K562 (cell line): ENCODE measurements around the gene RNF126. TPM values are rescaled to one million over a fixed set of nuclear protein-coding genes. Genes with fewer than 3 reads are reported as not detected.
A peak's percentile ranks its signal among the peaks of the same experiment; 100 is the strongest.

ENCODE experiments used
- ATAC-seq: fragments of 200-7000 bp; cut with Tn5 transposase; 3 replicates; pipeline ENCODE4 v1.9.1; 2020; ENCODE audit warnings: moderate library complexity
- BruUV-seq: library from RNA; stranded (reverse); fragments of 400-500 nt; replicated peaks from 2 replicates; lab custom pipeline; 2021; lab: Mats Ljungman, UMichigan
- CTCF ChIA-PET: fragments of 300-600 bp; formaldehyde crosslinking; extraction: SDS; loops from one replicate; lab custom pipeline; 2021; ENCODE audit warnings: low intra/inter-chr PET ratio; lab: Yijun Ruan, JAX
- POLR2A ChIA-PET: fragments of 300-600, 350-650 bp; sonication (Branson Sonifier 250); formaldehyde crosslinking; extraction: SDS; loops from one replicate; lab custom pipeline; 2021; ENCODE audit warnings: antibody characterized with exemption, inconsistent platforms; lab: Yijun Ruan, JAX
- DNase-seq, 4 experiments: peaks; one replicate each; pipeline versions ENCODE4 v3.0.0 to v3.0.0-alpha.2; 2011 to 2018; ENCODE audit warnings: low spot score in 3 of 4, mixed read lengths in 3 of 4; ENCODE audit errors: extremely low read depth in 1 of 4
- FAIRE-seq: peaks from 2 replicates; lab custom pipeline; 2011; peaks lifted over from hg19 to GRCh38; lab: Jason Lieb, UNC
- H2AFZ ChIP-seq: 2 replicates; pipeline ENCODE4 v1.6.0; 2011; ENCODE audit warnings: low read depth, low read length, control low read depth, inconsistent platforms
- H3K27ac ChIP-seq: fragments of 200-600 bp; 3 replicates; pipeline ENCODE4 v1.8.0; 2011; ENCODE audit warnings: low read depth, mild to moderate bottlenecking, control low read depth, inconsistent platforms, low read length, moderate library complexity, mixed read lengths; ENCODE audit errors: extremely low read depth
- H3K27me3 ChIP-seq, 2 experiments: fragments of 300-600 bp in 1 of 2; 2 replicates in 1 of 2; 3 replicates in 1 of 2; pipeline versions ENCODE4 v1.6.0 to v1.8.0; 2011; ENCODE audit warnings: inconsistent platforms in 2 of 2, low read length in 2 of 2, mild to moderate bottlenecking in 1 of 2, mixed read lengths in 1 of 2, moderate library complexity in 1 of 2; ENCODE audit not compliant: control insufficient read depth in 2 of 2, insufficient read depth in 2 of 2
- H3K36me3 ChIP-seq: fragments of 300-600 bp; 3 replicates; pipeline ENCODE4 v1.8.0; 2011; ENCODE audit warnings: mild to moderate bottlenecking, low read length, inconsistent platforms; ENCODE audit not compliant: control insufficient read depth, insufficient read depth
- H3K4me1 ChIP-seq, 2 experiments: fragments of 200-600 bp in 1 of 2; replicated peaks in 1 of 2; 2 replicates in 1 of 2; 3 replicates in 1 of 2; pipeline versions ENCODE4 v1.5.1 to v1.8.0; 2011; ENCODE audit warnings: inconsistent platforms in 2 of 2, low read length in 2 of 2, mild to moderate bottlenecking in 1 of 2, mixed read lengths in 1 of 2, moderate library complexity in 1 of 2; ENCODE audit not compliant: control insufficient read depth in 2 of 2, insufficient read depth in 2 of 2
- H3K4me2 ChIP-seq: 2 replicates; pipeline ENCODE4 v1.6.1; 2011; ENCODE audit warnings: low read length, control low read depth, inconsistent platforms, mixed read lengths; ENCODE audit not compliant: insufficient read depth
- H3K4me3 ChIP-seq: fragments of 200-600 bp; sonication (generic), shearing (Covaris generic); 2 replicates; pipeline ENCODE4 v1.5.1; 2016; ENCODE audit warnings: control low read depth, inconsistent platforms
- H3K79me2 ChIP-seq: fragments of 200-600 bp; 3 replicates; pipeline ENCODE4 v1.8.0; 2011; ENCODE audit warnings: low read length, inconsistent platforms; ENCODE audit not compliant: control insufficient read depth, insufficient read depth
- H3K9ac ChIP-seq, 2 experiments: 2 replicates each; pipeline versions ENCODE4 v1.6.0 to v1.6.1; 2011; ENCODE audit warnings: low read depth in 2 of 2, low read length in 2 of 2, control low read depth in 1 of 2, inconsistent platforms in 1 of 2, mild to moderate bottlenecking in 1 of 2, mixed read lengths in 1 of 2; ENCODE audit not compliant: insufficient read depth in 1 of 2
- H3K9me1 ChIP-seq: one replicate; pipeline ENCODE4 v1.6.0; 2011; ENCODE audit warnings: inconsistent platforms, mild to moderate bottlenecking, low read length, moderate library complexity; ENCODE audit not compliant: control insufficient read depth, insufficient read depth
- H3K9me3 ChIP-seq: replicated peaks from 2 replicates; pipeline ENCODE4 v1.5.1; 2011; ENCODE audit warnings: low read depth, low read length, inconsistent platforms; ENCODE audit not compliant: control insufficient read depth, insufficient read depth
- H4K20me1 ChIP-seq: replicated peaks from 2 replicates; pipeline ENCODE4 v1.6.1; 2011; ENCODE audit warnings: low read length, inconsistent platforms, mixed read lengths; ENCODE audit not compliant: control insufficient read depth, insufficient read depth
- FIP1L1 ChIP-seq: fragments of 200-400 bp; formaldehyde crosslinking; IDR thresholded peaks from 2 replicates; pipeline ENCODE4 v1.6.1; 2018; ENCODE audit warnings: mild to moderate bottlenecking, low read depth, low read length; ENCODE audit not compliant: poor library complexity, severe bottlenecking
- POLR2G ChIP-seq: fragments of 200-400 bp; formaldehyde crosslinking; IDR thresholded peaks from 2 replicates; pipeline ENCODE4 v1.6.1; 2017; ENCODE audit warnings: low read depth, mild to moderate bottlenecking, antibody characterized with exemption, low read length, moderate library complexity
- WGBS: fragments of 100-300 bp; shearing (Covaris generic); methylation state at CpG from one replicate; pipeline ENCODE4 v1.1.6; 2016; ENCODE audit warnings: low coverage, mixed read lengths; ENCODE audit not compliant: insufficient coverage; ENCODE audit errors: missing lambda C conversion rate; 5-methylcytosine and 5-hydroxymethylcytosine counted together
- in situ Hi-C: fragments of 300-500 bp; cut with MboI; formaldehyde crosslinking; loops from 4 replicates; pipeline ENCODE4 v1.15.0; 2018; ENCODE audit warnings: inconsistent platforms, mixed read lengths
- intact Hi-C: fragments of 100-400 bp; cut with micrococcal nuclease; formaldehyde crosslinking; loops from 2 replicates; pipeline ENCODE4 v1.14.2; 2022
- polyA plus RNA-seq, 8 experiments: library from polyadenylated mRNA; depleted of rRNA in 4 of 8; stranded (reverse) in 5 of 8; unstranded in 3 of 8; fragments of >200 nt; fragmentation: Nextera tagmentation in 2 of 8; fragmentation: Illumina TruSeq in 1 of 8; extraction: Ambion mirVana in 2 of 8; extraction: Trizol in 1 of 8; gene quantifications; 2 replicates each; pipeline versions ENCODE4 v1.2.1 to v1.2.3, GENCODE V29; 2011 to 2014; ENCODE audit warnings: inconsistent platforms in 1 of 8, missing spikeins in 1 of 8
- total RNA-seq, 7 experiments: library from RNA; depleted of rRNA in 6 of 7; stranded (reverse); fragments of >200 nt in 6 of 7; fragmentation: Illumina TruSeq in 2 of 7; extraction: Trizol in 2 of 7; gene quantifications; 2 replicates each; pipeline versions ENCODE4 v1.2.1 to v1.2.3, GENCODE V29; 2011 to 2021; ENCODE audit warnings: low replicate concordance in 1 of 7
- TF ChIP-seq, protein P1 (sequence below): sonication (generic); formaldehyde crosslinking; IDR thresholded peaks from 2 replicates; pipeline ENCODE4 v1.8.1; 2023; ENCODE audit warnings: mild to moderate bottlenecking, missing genetic modification reagents
- TF ChIP-seq, protein P2 (sequence below): fragments of 250-450 bp; sonication (Bioruptor Pico); IDR thresholded peaks from 2 replicates; pipeline ENCODE4 v1.5.0; 2021

RNF126 gene
- total and polyA plus RNA-seq, 9 of the 15 experiments (the other 6 are each of a cell fraction or from before 2014, with no cell fraction given) = 0.27 to 101 (median 12.3) TPM

DNA sequence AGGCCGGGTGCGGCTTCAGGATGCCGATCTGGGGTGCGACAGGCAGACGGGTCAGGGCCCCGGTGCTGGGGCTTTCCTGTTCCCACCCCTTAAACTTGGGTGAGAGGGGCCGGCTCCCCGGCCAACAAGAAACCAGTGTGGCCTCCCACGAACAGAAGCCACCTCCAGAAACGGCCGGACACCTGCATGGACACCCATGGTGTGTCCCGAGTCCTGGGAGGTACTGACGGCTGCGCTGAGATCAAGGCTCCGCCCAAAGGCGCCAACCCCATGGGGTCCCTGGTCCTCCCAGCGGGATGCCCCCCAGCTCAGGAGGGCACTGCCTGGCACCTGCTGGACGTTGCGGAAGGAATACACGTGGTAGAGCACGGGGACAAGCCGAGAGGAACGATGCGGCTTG is 41.2 kb downstream of the RNF126 start:
- Histone ChIP-seq H3K36me3 (peaks cover 83% of the 10 kb centered on the region; the same call in 2 of the 3 replicates), H3K27ac (no peak overlapping the region), H3K4me2 (no peak overlapping the region), H3K79me2 (no peaks in the 10 kb centered on the region), H4K20me1 (no peaks in the 10 kb centered on the region), H3K27me3 (no peaks in the 10 kb centered on the region), H3K4me1 (peaks cover 0 to 14% of the 10 kb centered on the region in 2 experiments; a peak in 1 of 5 replicates), H3K9ac (no peak overlapping the region)
- no TSS peak for BruUV-seq
- no peak for DNase-seq
- ATAC-seq = no peak
- no peak for FAIRE-seq
- ChIA-PET POLR2A (no interaction called here), CTCF (no interaction called here)
- in situ Hi-C loops = no loop called here
- WGBS = 97% methylated on average over 17 of the region's 24 CpGs
- TF ChIP-seq POLR2G (peak; percentile 11; the same call in 1 of the 2 replicates), FIP1L1 (peak; percentile 10)
- TF ChIP-seq, protein P1, sequence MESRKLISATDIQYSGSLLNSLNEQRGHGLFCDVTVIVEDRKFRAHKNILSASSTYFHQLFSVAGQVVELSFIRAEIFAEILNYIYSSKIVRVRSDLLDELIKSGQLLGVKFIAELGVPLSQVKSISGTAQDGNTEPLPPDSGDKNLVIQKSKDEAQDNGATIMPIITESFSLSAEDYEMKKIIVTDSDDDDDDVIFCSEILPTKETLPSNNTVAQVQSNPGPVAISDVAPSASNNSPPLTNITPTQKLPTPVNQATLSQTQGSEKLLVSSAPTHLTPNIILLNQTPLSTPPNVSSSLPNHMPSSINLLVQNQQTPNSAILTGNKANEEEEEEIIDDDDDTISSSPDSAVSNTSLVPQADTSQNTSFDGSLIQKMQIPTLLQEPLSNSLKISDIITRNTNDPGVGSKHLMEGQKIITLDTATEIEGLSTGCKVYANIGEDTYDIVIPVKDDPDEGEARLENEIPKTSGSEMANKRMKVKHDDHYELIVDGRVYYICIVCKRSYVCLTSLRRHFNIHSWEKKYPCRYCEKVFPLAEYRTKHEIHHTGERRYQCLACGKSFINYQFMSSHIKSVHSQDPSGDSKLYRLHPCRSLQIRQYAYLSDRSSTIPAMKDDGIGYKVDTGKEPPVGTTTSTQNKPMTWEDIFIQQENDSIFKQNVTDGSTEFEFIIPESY (CRISPR knock-in tag) = 0 out of 2 replicates have a peak, but pooled peaks have one; percentile 33
- TF ChIP-seq, protein P2, sequence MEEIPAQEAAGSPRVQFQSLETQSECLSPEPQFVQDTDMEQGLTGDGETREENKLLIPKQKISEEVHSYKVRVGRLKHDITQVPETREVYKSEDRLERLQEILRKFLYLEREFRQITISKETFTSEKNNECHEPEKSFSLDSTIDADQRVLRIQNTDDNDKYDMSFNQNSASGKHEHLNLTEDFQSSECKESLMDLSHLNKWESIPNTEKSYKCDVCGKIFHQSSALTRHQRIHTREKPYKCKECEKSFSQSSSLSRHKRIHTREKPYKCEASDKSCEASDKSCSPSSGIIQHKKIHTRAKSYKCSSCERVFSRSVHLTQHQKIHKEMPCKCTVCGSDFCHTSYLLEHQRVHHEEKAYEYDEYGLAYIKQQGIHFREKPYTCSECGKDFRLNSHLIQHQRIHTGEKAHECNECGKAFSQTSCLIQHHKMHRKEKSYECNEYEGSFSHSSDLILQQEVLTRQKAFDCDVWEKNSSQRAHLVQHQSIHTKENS (CRISPR knock-in tag) = no peak
- TF ChIP-seq, all 486 proteins: peak for 3
- H2AFZ ChIP-seq = no peak overlapping the region
- H3K9me3 ChIP-seq = no peaks in the 10 kb centered on the region; the same call in 1 of the 2 replicates
- H3K4me3 ChIP-seq = no peak overlapping the region
- no peaks in the 10 kb centered on the region for H3K9me1 ChIP-seq
- intact Hi-C loops = no loop called here
